HG03045 (cell line): ENCODE measurements around the gene KHNYN.
"Not testable (repeated sequence)": the region's sequence is repeated elsewhere in the genome, so short reads cannot be mapped to it uniquely, and the experiment has no call there.

Source experiments
- ATAC-seq: cut with Tn5 transposase; IDR thresholded peaks from one replicate; pipeline ENCODE4 v1.9.1; 2021; ENCODE audit warnings: mild to moderate bottlenecking, moderate library complexity; ENCODE audit not compliant: unreplicated experiment

Gene KHNYN

DNA sequence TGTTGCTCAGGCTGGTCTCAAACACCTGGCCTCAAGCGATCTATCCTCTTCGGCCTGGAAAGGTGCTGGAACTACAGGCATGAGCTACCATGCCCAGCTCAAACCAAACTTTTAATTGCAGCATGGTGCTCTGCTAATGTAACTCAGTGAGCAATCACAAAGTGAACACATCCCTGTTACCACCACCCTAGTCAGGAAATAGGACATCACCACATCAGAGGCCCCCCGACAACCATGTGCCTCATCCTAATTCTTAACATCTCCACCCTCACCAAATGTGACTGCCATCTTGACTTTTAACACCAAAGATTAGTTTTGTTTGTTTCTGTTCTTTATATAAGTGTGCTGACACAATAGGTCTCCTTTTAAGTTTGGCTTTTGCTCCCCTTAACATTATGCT, 35.6 kb downstream of the KHNYN start:
- no peak for ATAC-seq

DNA sequence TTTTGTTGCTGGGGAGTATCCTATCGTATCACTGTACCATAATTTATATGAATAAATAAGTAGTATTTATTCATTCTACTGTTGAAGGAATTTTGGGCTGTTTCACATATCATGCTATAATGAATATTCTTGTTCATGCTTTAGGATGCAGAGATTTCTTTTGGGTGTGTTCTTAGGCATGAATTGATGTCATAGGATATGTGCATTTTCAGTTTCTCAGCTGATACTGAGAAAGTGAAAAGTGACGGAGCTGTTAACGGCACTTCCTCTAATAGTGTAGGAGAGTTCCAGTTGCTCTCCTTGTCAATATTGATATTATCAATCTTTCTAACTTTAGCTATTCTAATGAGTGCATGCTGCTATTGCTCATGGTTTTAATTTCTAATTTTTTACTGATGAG, 36.1 kb downstream of the KHNYN start:
- ATAC-seq: no peak

DNA sequence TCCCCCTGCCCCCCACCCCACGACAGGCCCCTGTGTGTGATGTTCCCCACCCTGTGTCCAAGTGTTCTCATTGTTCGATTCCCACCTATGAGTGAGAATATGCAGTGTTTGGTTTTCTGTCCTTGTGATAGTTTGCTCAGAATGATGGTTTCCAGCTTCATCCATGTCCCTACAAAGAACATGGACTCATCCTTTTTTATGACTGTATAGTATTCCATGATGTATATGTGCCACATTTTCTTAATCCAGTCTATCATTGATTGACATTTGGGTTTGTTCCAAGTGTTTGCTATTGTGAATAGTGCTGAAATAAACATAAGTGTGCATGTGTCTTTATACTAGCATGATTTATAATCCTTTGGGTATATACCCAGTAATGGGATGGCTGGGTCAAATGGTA, 40.7 kb downstream of the KHNYN start:
- ATAC-seq: not testable (repeated sequence)

DNA sequence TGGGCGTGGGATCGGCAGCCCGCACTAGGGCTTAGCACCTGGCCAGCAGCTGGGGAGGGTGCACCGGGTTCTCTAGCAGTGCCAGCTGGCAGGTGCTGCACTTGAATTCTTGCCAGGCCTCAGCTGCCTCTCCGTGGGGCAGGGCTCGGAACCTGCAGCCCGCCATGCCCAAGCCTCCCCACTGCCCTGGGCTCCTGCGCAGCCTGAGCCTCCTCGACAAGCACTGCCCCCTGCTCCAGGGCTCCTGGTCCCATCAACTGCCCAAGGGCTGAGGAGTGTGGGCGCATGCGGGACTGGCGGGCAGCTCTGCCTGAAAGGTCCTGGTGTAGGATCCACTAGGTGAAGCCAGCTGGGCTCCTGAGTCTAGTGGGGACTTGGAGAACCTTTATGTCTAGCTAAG, 43.5 kb downstream of the KHNYN start:
- no peak for ATAC-seq

DNA sequence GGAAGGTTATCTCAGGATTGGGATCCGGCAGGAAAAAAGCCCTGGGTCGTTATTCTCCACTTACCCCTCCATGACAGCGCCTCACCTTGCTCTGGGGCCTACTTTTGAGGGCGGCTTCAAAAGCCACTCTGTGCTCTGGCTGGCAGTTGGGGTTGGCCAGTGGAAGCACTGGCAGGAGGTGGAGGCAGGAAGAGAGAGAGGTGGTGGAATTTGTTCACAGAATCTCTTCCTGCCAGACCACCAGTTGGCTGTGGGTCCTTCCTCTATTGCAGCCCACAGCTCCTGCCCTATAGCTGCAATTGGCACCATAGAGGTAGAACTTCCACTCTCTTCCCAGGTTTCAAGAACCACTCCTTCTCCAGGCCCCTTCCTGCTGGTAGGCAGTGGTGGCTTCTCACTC, 45.5 kb downstream of the KHNYN start:
- no peak for ATAC-seq

DNA sequence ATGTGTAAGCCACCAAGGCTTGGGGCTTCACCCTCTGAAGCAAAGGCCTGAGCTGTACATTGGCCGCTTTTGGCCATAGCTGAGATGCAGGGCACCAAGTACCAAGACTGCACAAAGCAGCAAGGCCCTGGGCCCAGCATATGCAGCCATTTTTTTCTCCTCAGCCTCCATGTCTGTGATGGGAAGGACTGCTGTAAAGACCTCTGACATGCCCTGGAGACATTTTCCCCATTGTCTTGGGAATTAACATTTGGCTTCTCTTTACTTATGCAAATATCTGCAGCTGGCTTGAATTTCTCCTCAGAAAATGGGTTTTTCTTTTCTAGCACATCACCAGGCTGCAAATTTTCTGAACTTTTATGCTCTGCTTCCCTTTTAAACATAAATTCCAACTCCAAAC, 50.2 kb downstream of the KHNYN start:
- not testable (repeated sequence) for ATAC-seq

DNA sequence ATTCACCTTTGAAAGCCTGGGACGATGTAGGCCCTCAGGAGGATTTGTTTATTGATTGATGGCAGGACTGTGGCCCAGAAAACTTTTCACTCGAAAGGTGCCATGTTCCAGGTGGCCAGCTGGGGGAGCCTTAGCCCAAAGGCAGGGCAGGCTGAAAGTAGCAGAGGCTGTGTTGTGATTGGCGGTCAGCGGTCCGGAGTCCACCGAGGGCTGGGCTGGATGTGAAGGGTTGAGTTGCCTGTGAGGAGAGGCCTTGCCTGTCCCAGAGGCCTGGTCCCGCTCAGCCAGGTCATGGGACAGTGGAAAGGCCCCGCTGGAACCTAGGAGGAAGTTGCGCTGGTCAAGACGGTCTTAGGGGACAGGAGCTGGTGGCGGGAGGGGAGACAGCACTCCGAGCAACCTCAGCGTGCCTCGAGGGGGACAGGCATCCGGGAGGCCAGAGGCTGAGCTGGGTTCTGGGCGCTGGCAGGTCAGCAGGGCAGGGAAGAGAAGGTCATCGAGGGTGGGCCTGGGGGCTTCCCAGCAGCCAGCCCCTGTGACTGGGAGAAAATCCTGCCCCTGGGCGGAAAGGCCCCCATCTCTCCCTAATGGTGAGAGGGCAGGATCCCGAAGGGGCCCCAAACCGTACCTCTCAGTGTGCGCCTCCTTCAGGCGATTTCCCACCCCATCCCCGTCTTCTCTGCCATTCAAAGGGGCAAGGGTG, 52.0 kb downstream of the KHNYN start:
- peak; percentile 70 for ATAC-seq

DNA sequence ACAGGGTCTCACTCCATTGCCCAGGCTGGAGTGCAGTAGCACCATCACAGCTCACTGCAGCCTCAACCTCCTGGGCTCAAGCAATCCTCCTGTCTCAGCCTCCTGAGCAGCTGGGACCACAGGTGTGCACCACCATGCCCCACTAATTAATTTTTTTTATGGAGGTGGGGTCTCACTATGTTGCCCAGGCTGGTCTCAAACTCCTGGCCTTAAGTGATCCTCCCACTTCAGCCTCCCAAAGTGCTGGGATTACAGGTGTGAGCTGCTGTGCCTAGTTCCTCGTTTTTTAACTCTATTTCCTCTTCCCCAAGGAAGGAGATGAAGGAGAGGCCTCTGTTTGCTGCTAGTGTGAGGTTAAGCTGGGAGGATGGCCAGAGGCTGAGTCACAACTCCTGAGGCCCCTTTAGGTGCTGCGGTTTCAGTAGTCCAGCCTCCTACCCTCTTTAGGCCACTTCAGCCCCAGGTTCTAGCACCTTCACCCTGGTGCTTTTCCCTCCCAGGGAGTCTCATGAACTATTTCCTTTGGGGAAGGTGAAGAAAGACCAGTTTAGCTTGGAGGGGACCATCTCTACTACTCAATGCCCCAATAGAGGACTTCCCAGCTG, 53.0 kb downstream of the KHNYN start:
- not testable (repeated sequence) for ATAC-seq

DNA sequence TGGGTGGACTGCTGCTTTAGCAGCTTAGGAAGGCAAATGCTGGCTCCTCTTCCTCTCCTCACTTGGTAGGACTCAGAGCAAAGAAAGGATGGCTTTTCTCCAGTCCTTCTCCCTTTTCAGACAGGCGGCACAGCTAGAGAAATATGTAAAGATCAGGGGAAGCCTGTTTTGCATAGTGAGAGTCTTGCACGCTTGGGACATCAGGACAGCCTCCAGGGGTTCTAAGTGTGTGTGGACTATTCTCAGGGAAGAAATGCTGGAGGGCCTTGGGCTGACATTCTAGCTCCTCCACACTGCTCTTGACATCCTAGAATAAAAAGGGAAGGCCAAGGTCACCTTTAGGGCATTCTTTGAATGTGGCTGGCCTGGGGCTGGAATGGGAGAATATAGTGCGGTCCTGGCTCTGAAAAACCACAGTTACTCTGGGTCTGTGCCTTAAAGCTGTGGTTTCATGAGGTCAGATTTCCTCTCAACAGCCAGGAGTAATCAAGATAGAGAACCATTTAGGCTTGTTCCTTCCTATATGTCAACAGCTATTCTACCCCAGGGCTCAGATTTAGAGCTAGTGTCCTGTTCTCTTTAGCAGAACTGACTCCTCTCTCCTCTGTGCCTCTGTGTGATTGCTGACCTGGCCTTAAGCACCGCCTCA, 54.0 kb downstream of the KHNYN start:
- ATAC-seq: no peak
